ENCODE data around the gene SSH2.

- TF ChIP-seq KLF6 (CRISPR knock-in tag; IDR thresholded peaks at IDR 0.05; ENCODE audit: borderline replicate concordance) (no peak), JUNB (CRISPR knock-in tag; conservative IDR thresholded peaks at IDR 0.05) (no peak), SNIP1 (IDR thresholded peaks at IDR 0.05; ENCODE audit: low read depth) (no peak)
These were observed 279.6 kb downstream of the SSH2 start for GRCh38 chr17:29650396-29650795.
